HepG2 (cell line): ENCODE measurements around the gene CELF4. TPM values are rescaled to one million over a fixed set of nuclear protein-coding genes. Genes with fewer than 3 reads are reported as not detected.

Source experiments
- CC2D1A ChIP-seq: sonication (generic); formaldehyde crosslinking; IDR thresholded peaks from 2 replicates; pipeline ENCODE4 v1.8.1; 2023; ENCODE audit warnings: mild to moderate bottlenecking, missing genetic modification reagents
- GFI1 ChIP-seq: sonication (generic); formaldehyde crosslinking; IDR thresholded peaks from 2 replicates; pipeline ENCODE4 v1.5.0; 2020; ENCODE audit warnings: missing genetic modification reagents, mild to moderate bottlenecking, borderline replicate concordance
- NFYB ChIP-seq: sonication (generic); formaldehyde crosslinking; IDR thresholded peaks from 2 replicates; pipeline ENCODE4 v1.4.0; 2020; ENCODE audit warnings: missing genetic modification reagents
- NR2F6 ChIP-seq, 2 experiments: IDR thresholded peaks; 2 replicates each; pipeline ENCODE4 v1.6.1; 2016; ENCODE audit warnings: antibody characterized with exemption in 1 of 2, mild to moderate bottlenecking in 1 of 2
- POLR2AphosphoS2 ChIP-seq: IDR thresholded peaks from 2 replicates; pipeline ENCODE4 v1.6.1; 2011; ENCODE audit warnings: low read depth, low read length, improper control_type of control experiment
- RARA ChIP-seq: IDR thresholded peaks from 2 replicates; pipeline ENCODE4 v1.6.1; 2016; ENCODE audit warnings: missing genetic modification reagents, missing compliant biosample characterization
- SALL2 ChIP-seq: sonication (generic); formaldehyde crosslinking; IDR thresholded peaks from 2 replicates; pipeline ENCODE4 v1.8.1; 2023; ENCODE audit warnings: mild to moderate bottlenecking, missing genetic modification reagents, inconsistent platforms
- ZFP82 ChIP-seq: sonication (generic); formaldehyde crosslinking; IDR thresholded peaks from 2 replicates; pipeline ENCODE4 v1.5.1; 2020; ENCODE audit warnings: mild to moderate bottlenecking, missing genetic modification reagents, borderline replicate concordance
- ZNF460 ChIP-seq: sonication (generic); formaldehyde crosslinking; IDR thresholded peaks from 2 replicates; pipeline ENCODE4 v1.5.1; 2020; ENCODE audit warnings: missing genetic modification reagents, mild to moderate bottlenecking, borderline replicate concordance
- ZNF510 ChIP-seq: sonication (generic); formaldehyde crosslinking; IDR thresholded peaks from 2 replicates; pipeline ENCODE4 v1.4.0; 2020; ENCODE audit warnings: low read depth, mild to moderate bottlenecking, missing genetic modification reagents
- ZNF780A ChIP-seq: sonication (generic); formaldehyde crosslinking; IDR thresholded peaks from 2 replicates; pipeline ENCODE4 v1.8.0; 2022; ENCODE audit warnings: mild to moderate bottlenecking, missing genetic modification reagents, moderate library complexity
- ZNF781 ChIP-seq: sonication (generic); formaldehyde crosslinking; IDR thresholded peaks from 2 replicates; pipeline ENCODE4 v1.5.1; 2020; ENCODE audit warnings: borderline replicate concordance, mild to moderate bottlenecking, missing genetic modification reagents; ENCODE audit errors: not compliant biosample characterization
- ZNF839 ChIP-seq: sonication (generic); formaldehyde crosslinking; IDR thresholded peaks from 2 replicates; pipeline ENCODE4 v1.4.0; 2020; ENCODE audit warnings: missing genetic modification reagents, mild to moderate bottlenecking, borderline replicate concordance
- ZSCAN30 ChIP-seq: sonication (generic); formaldehyde crosslinking; IDR thresholded peaks from 2 replicates; pipeline ENCODE4 v1.5.0; 2020; ENCODE audit warnings: mild to moderate bottlenecking, missing genetic modification reagents
- polyA plus RNA-seq, 8 experiments: library from polyadenylated mRNA; depleted of rRNA in 3 of 8; stranded (reverse) in 7 of 8; unstranded in 1 of 8; fragments of >200 nt; fragmentation: Illumina TruSeq in 4 of 8; extraction: Trizol in 4 of 8; gene quantifications; 2 replicates each; pipeline versions ENCODE4 v1.2.1 to v1.2.3, GENCODE V29; 2011 to 2016; ENCODE audit warnings: low read depth in 4 of 8, missing spikeins in 1 of 8, mixed read lengths in 1 of 8; ENCODE audit not compliant: insufficient read depth in 1 of 8
- total RNA-seq, 5 experiments: library from RNA; depleted of rRNA; stranded (reverse); fragments of >200 nt; fragmentation: Illumina TruSeq; extraction: Trizol; gene quantifications; 2 replicates each; pipeline ENCODE4 v1.2.3, GENCODE V29; 2016; ENCODE audit warnings: low read depth in 1 of 5
- TF ChIP-seq, protein P1 (sequence below): sonication (generic); formaldehyde crosslinking; conservative IDR thresholded peaks from 2 replicates; pipeline ENCODE4 v1.4.0; 2020; ENCODE audit warnings: mild to moderate bottlenecking, missing genetic modification reagents, moderate library complexity
- TF ChIP-seq, protein P2 (sequence below): sonication (generic); formaldehyde crosslinking; IDR thresholded peaks from 2 replicates; pipeline ENCODE4 v1.5.0; 2020; ENCODE audit warnings: missing genetic modification reagents
- TF ChIP-seq, protein P3 (sequence below): sonication (generic); formaldehyde crosslinking; IDR thresholded peaks from 2 replicates; pipeline ENCODE4 v1.5.0; 2020; ENCODE audit warnings: missing genetic modification reagents
- TF ChIP-seq, protein P4 (sequence below): sonication (generic); formaldehyde crosslinking; IDR thresholded peaks from 2 replicates; pipeline ENCODE4 v1.5.0; 2020; ENCODE audit warnings: mild to moderate bottlenecking, missing genetic modification reagents
- TF ChIP-seq, protein P5 (sequence below): sonication (generic); formaldehyde crosslinking; IDR thresholded peaks from 2 replicates; pipeline ENCODE4 v1.8.0; 2022; ENCODE audit warnings: missing genetic modification reagents, low read depth, mild to moderate bottlenecking, borderline replicate concordance

CELF4 gene
- total and polyA plus RNA-seq, 2 of the 13 experiments (the other 11 are each of a cell fraction or from before 2014, with no cell fraction given) = not detected

DNA sequence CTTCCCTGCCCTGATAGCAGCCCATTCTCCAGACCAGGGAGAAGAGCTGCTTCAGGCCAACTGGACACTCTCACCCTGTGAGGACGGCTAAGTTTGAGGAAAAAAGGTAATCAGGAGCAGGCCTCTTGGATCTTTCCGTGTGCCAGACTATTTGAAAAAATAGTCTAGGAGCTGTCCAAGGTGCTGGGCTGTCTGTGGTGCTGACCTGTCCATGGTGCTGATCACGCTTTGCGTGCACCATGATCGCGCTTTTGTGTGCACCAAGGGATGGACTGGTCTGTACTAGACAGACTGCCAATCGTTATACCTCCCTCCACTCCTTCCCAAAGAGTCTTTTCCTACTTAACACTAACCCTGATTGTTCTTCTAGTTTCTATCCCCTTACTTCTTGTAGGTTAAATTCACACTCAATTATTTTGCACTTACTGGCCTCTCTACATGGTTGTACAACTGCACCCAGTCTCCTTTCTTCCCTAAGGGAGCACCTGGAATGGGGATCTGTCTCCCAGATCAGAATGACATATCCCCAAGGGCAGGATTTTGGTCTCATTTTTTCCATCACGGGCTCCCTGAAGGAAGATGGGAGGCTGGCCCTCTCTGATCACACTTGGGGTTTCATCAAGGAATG, 295.4 kb downstream of the CELF4 start (continued):
- peak; percentile 100 for TF ChIP-seq ZSCAN30 (CRISPR knock-in tag)
- peak; percentile 100 for TF ChIP-seq SALL2 (CRISPR knock-in tag)
- TF ChIP-seq ZNF781 (CRISPR knock-in tag) = peak; percentile 100
- TF ChIP-seq GFI1 (CRISPR knock-in tag) = peak; percentile 87
- TF ChIP-seq ZFP82 (CRISPR knock-in tag) = peak; percentile 100
- no peak for TF ChIP-seq NR2F6 (IDR thresholded peaks at IDR 0.05)
- peak; percentile 90 for TF ChIP-seq NR2F6 (CRISPR knock-in tag; IDR thresholded peaks at IDR 0.05)
- TF ChIP-seq, protein P1, sequence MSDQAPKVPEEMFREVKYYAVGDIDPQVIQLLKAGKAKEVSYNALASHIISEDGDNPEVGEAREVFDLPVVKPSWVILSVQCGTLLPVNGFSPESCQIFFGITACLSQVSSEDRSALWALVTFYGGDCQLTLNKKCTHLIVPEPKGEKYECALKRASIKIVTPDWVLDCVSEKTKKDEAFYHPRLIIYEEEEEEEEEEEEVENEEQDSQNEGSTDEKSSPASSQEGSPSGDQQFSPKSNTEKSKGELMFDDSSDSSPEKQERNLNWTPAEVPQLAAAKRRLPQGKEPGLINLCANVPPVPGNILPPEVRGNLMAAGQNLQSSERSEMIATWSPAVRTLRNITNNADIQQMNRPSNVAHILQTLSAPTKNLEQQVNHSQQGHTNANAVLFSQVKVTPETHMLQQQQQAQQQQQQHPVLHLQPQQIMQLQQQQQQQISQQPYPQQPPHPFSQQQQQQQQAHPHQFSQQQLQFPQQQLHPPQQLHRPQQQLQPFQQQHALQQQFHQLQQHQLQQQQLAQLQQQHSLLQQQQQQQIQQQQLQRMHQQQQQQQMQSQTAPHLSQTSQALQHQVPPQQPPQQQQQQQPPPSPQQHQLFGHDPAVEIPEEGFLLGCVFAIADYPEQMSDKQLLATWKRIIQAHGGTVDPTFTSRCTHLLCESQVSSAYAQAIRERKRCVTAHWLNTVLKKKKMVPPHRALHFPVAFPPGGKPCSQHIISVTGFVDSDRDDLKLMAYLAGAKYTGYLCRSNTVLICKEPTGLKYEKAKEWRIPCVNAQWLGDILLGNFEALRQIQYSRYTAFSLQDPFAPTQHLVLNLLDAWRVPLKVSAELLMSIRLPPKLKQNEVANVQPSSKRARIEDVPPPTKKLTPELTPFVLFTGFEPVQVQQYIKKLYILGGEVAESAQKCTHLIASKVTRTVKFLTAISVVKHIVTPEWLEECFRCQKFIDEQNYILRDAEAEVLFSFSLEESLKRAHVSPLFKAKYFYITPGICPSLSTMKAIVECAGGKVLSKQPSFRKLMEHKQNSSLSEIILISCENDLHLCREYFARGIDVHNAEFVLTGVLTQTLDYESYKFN (CRISPR knock-in tag) = peak; percentile 74
- TF ChIP-seq, protein P2, sequence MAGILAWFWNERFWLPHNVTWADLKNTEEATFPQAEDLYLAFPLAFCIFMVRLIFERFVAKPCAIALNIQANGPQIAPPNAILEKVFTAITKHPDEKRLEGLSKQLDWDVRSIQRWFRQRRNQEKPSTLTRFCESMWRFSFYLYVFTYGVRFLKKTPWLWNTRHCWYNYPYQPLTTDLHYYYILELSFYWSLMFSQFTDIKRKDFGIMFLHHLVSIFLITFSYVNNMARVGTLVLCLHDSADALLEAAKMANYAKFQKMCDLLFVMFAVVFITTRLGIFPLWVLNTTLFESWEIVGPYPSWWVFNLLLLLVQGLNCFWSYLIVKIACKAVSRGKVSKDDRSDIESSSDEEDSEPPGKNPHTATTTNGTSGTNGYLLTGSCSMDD = peak; percentile 99
- TF ChIP-seq, protein P3, sequence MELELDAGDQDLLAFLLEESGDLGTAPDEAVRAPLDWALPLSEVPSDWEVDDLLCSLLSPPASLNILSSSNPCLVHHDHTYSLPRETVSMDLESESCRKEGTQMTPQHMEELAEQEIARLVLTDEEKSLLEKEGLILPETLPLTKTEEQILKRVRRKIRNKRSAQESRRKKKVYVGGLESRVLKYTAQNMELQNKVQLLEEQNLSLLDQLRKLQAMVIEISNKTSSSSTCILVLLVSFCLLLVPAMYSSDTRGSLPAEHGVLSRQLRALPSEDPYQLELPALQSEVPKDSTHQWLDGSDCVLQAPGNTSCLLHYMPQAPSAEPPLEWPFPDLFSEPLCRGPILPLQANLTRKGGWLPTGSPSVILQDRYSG (CRISPR knock-in tag) = peak; percentile 100
- TF ChIP-seq, protein P4, sequence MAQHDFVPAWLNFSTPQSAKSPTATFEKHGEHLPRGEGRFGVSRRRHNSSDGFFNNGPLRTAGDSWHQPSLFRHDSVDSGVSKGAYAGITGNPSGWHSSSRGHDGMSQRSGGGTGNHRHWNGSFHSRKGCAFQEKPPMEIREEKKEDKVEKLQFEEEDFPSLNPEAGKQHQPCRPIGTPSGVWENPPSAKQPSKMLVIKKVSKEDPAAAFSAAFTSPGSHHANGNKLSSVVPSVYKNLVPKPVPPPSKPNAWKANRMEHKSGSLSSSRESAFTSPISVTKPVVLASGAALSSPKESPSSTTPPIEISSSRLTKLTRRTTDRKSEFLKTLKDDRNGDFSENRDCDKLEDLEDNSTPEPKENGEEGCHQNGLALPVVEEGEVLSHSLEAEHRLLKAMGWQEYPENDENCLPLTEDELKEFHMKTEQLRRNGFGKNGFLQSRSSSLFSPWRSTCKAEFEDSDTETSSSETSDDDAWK (CRISPR knock-in tag) = no peak
- TF ChIP-seq ZNF460 (CRISPR knock-in tag) = peak; percentile 41; the same call in 1 of the 2 replicates
- TF ChIP-seq RARA (CRISPR knock-in tag) = peak; percentile 96
- peak; percentile 100 for TF ChIP-seq ZNF780A
- no peak for TF ChIP-seq POLR2AphosphoS2
- TF ChIP-seq ZNF510 (CRISPR knock-in tag) = peak; percentile 100
- TF ChIP-seq, protein P5, sequence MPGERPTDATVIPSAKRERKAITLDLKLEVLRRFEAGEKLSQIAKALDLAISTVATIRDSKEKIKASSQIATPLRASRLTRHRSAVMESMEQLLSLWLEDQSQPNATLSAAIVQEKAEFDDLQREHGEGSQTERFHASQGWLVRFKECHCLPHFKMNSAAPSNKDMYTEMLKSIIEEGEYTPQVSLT (CRISPR knock-in tag) = peak; percentile 99; the same call in 1 of the 2 replicates
- peak; percentile 99 for TF ChIP-seq ZNF839
- peak; percentile 72 for TF ChIP-seq NFYB (CRISPR knock-in tag)
- TF ChIP-seq CC2D1A (CRISPR knock-in tag) = peak; percentile 99
